ENCODE results near the gene ESR1. TPM values are rescaled to one million over a fixed set of nuclear protein-coding genes. Genes with fewer than 3 reads are reported as not detected.

Gene ESR1
- total RNA-seq, 2 donors from 2014 or later, result 4.9 TPM

- no peaks in the 10 kb centered on the region for H3K36me3 ChIP-seq
- ATAC-seq (ENCODE audit: insufficient number of reproducible peaks, low FRiP score, low read depth), result peak; percentile 30
- peak overlapping the region; percentile 60 to 76 for H3K27ac ChIP-seq
- no peaks in the 10 kb centered on the region for H3K27me3 ChIP-seq (replicated peaks; ENCODE audit: insufficient read depth)
- peak overlapping the region; percentile 61 for H3K4me3 ChIP-seq
- H3K4me1 ChIP-seq (ENCODE audit: control insufficient read depth in 1 of 2, low read depth in 2 of 2), result peaks cover 11 to 43% of the 10 kb centered on the region in 2 donors
- H3K9me3 ChIP-seq, result no peaks in the 10 kb centered on the region
- no peak for DNase-seq (ENCODE audit: low spot score)
- TF ChIP-seq CTCF (IDR thresholded peaks at IDR 0.05), result no peak
Measured at GRCh38 chr6:151805286-151805840, 2.1 kb upstream of the ESR1 start.

- peak overlapping the region in 1 of 2 donors; percentile 60 for H3K27ac ChIP-seq
Measured at GRCh38 chr6:151806757-151807512, 547 bp upstream of the ESR1 start.

GRCh38 chr6:151808371-151809241, 1.1 kb downstream of the ESR1 start:
- peak overlapping the region; percentile 53 to 62 for H3K27ac ChIP-seq
- no peaks in the 10 kb centered on the region for H3K36me3 ChIP-seq
- H3K27me3 ChIP-seq (replicated peaks; ENCODE audit: insufficient read depth), result no peaks in the 10 kb centered on the region
- peak overlapping the region; percentile 75 for H3K4me3 ChIP-seq
- no peak for TF ChIP-seq CTCF (IDR thresholded peaks at IDR 0.05)
- H3K4me1 ChIP-seq (ENCODE audit: control insufficient read depth in 1 of 2, low read depth in 2 of 2), result peaks cover 11 to 43% of the 10 kb centered on the region in 2 donors
- no peak for DNase-seq (ENCODE audit: low spot score)
- no peaks in the 10 kb centered on the region for H3K9me3 ChIP-seq
- ATAC-seq (ENCODE audit: insufficient number of reproducible peaks, low FRiP score, low read depth), result no peak

More at GRCh38 chr6:151806757-151807512, 547 bp upstream of the ESR1 start:
- no peak for TF ChIP-seq CTCF (IDR thresholded peaks at IDR 0.05)
- peak overlapping the region; percentile 75 for H3K4me3 ChIP-seq
- H3K9me3 ChIP-seq, result no peaks in the 10 kb centered on the region
- DNase-seq (ENCODE audit: low spot score) (no peak), ATAC-seq (ENCODE audit: insufficient number of reproducible peaks, low FRiP score, low read depth) (no peak)
- no peaks in the 10 kb centered on the region for H3K27me3 ChIP-seq (replicated peaks; ENCODE audit: insufficient read depth)
- peaks cover 11 to 43% of the 10 kb centered on the region in 2 donors for H3K4me1 ChIP-seq (ENCODE audit: control insufficient read depth in 1 of 2, low read depth in 2 of 2)
- H3K36me3 ChIP-seq, result no peaks in the 10 kb centered on the region

GRCh38 chr6:151811081-151811480, 3.6 kb downstream of the ESR1 start:
- TF ChIP-seq CTCF (IDR thresholded peaks at IDR 0.05), result no peak
- no peaks in the 10 kb centered on the region for H3K27me3 ChIP-seq (replicated peaks; ENCODE audit: insufficient read depth)
- no peaks in the 10 kb centered on the region for H3K36me3 ChIP-seq
- H3K27ac ChIP-seq, result peak overlapping the region in 1 of 2 donors; percentile 7
- H3K4me3 ChIP-seq, result no peak overlapping the region
- peaks cover 4 to 25% of the 10 kb centered on the region in 2 donors for H3K4me1 ChIP-seq (ENCODE audit: control insufficient read depth in 1 of 2, low read depth in 2 of 2)
- H3K9me3 ChIP-seq, result no peaks in the 10 kb centered on the region
- no peak for ATAC-seq (ENCODE audit: insufficient number of reproducible peaks, low FRiP score, low read depth)
- DNase-seq (ENCODE audit: low spot score), result no peak

- H3K27ac ChIP-seq, result no peak overlapping the region
- DNase-seq (ENCODE audit: low spot score) (no peak), ATAC-seq (ENCODE audit: insufficient number of reproducible peaks, low FRiP score, low read depth) (no peak)
- H3K4me3 ChIP-seq, result no peak overlapping the region
- H3K9me3 ChIP-seq, result no peaks in the 10 kb centered on the region
- H3K36me3 ChIP-seq, result no peaks in the 10 kb centered on the region
- no peaks in the 10 kb centered on the region for H3K27me3 ChIP-seq (replicated peaks; ENCODE audit: insufficient read depth)
- H3K4me1 ChIP-seq (ENCODE audit: control insufficient read depth in 1 of 2, low read depth in 2 of 2), result peaks cover 0 to 7% of the 10 kb centered on the region in 2 donors
- no peak for TF ChIP-seq CTCF (IDR thresholded peaks at IDR 0.05)
Measured at GRCh38 chr6:151813858-151814257, 6.4 kb downstream of the ESR1 start.
